Tibial nerve (tissue), 3 donors: ENCODE measurements around the gene DEFB123.

ENCODE experiments used
- CTCF ChIP-seq, 5 experiments: fragments of 200-600 bp in 3 of 5; fragments of 450-650 bp in 2 of 5; sonication (generic) in 3 of 5; IDR thresholded peaks; one replicate each; pipeline ENCODE4 v1.5.1; 2016 to 2019; ENCODE audit warnings: antibody characterized with exemption in 5 of 5, mild to moderate bottlenecking in 3 of 5, moderate library complexity in 2 of 5
- POLR2A ChIP-seq, 2 donors: fragments of 450-650 bp; IDR thresholded peaks; one replicate each; pipeline ENCODE4 v1.6.1; 2017; ENCODE audit warnings: antibody characterized with exemption in 2 of 2, mild to moderate bottlenecking in 2 of 2, moderate library complexity in 2 of 2

GRCh38 chr20:31414381-31414780 lies 26.1 kb upstream of the DEFB123 start:
- TF ChIP-seq CTCF (IDR thresholded peaks at IDR 0.05) (no peak), POLR2A (IDR thresholded peaks at IDR 0.05) (no peak)
